Fibroblast of the aortic adventitia (primary cell): ENCODE measurements around the gene AP3B1. TPM values are rescaled to one million over a fixed set of nuclear protein-coding genes. Genes with fewer than 3 reads are reported as not detected.

Experiments
- DNase-seq: peaks from one replicate; pipeline ENCODE4 v3.0.0-alpha.2; 2010; ENCODE audit warnings: low read depth
- H3K4me3 ChIP-seq: 2 replicates; pipeline ENCODE4 v1.5.1; 2011; ENCODE audit warnings: low read depth, mild to moderate bottlenecking, control low read depth, low read length, moderate library complexity
- CTCF ChIP-seq: IDR thresholded peaks from 2 replicates; pipeline ENCODE4 v1.5.1; 2011; ENCODE audit warnings: mild to moderate bottlenecking, low read length, control low read depth, inconsistent platforms; ENCODE audit not compliant: insufficient read depth
- total RNA-seq: library from RNA; depleted of rRNA; stranded (reverse); fragments of >200 nt; gene quantifications from 2 replicates; pipeline ENCODE4 v1.2.3, GENCODE V29; 2012; ENCODE audit warnings: low replicate concordance

AP3B1 gene
- total RNA-seq, 1 donor: 78.5 TPM

GRCh38 chr5:78293851-78294247, 649 bp downstream of the AP3B1 start:
- DNase-seq: peak; percentile 16
- TF ChIP-seq CTCF: no peak

GRCh38 chr5:78291687-78292086, 2.8 kb downstream of the AP3B1 start:
- no peak for DNase-seq
- H3K4me3 ChIP-seq: no peak overlapping the region
- no peak for TF ChIP-seq CTCF

More at GRCh38 chr5:78293851-78294247, 649 bp downstream of the AP3B1 start:
- H3K4me3 ChIP-seq: peak overlapping the region; percentile 95

- no peak for TF ChIP-seq CTCF
- DNase-seq: no peak
- no peak overlapping the region for H3K4me3 ChIP-seq
Measured at GRCh38 chr5:78289911-78290310, 4.6 kb downstream of the AP3B1 start.

GRCh38 chr5:78288246-78288645, 6.3 kb downstream of the AP3B1 start:
- H3K4me3 ChIP-seq: no peak overlapping the region
- no peak for DNase-seq
- no peak for TF ChIP-seq CTCF

GRCh38 chr5:78287833-78288232, 6.7 kb downstream of the AP3B1 start:
- H3K4me3 ChIP-seq: no peak overlapping the region
- peak; percentile 74 for DNase-seq
- no peak for TF ChIP-seq CTCF

GRCh38 chr5:78287169-78287568, 7.3 kb downstream of the AP3B1 start:
- H3K4me3 ChIP-seq: no peak overlapping the region
- TF ChIP-seq CTCF: no peak
- DNase-seq: no peak

- no peak for DNase-seq
- TF ChIP-seq CTCF: no peak
- no peak overlapping the region for H3K4me3 ChIP-seq
Measured at GRCh38 chr5:78286290-78286689, 8.2 kb downstream of the AP3B1 start.
